K562 (cell line): ENCODE results near the gene PRSS8. TPM values are rescaled to one million over a fixed set of nuclear protein-coding genes. Genes with fewer than 3 reads are reported as not detected.

ENCODE experiments used
- ATAC-seq: fragments of 200-7000 bp; cut with Tn5 transposase; 3 replicates; pipeline ENCODE4 v1.9.1; 2020; ENCODE audit warnings: moderate library complexity
- BruUV-seq: library from RNA; stranded (reverse); fragments of 400-500 nt; replicated peaks from 2 replicates; lab custom pipeline; 2021; lab: Mats Ljungman, UMichigan
- CTCF ChIA-PET: fragments of 300-600 bp; formaldehyde crosslinking; extraction: SDS; loops from one replicate; lab custom pipeline; 2021; ENCODE audit warnings: low intra/inter-chr PET ratio; lab: Yijun Ruan, JAX
- POLR2A ChIA-PET: fragments of 300-600, 350-650 bp; sonication (Branson Sonifier 250); formaldehyde crosslinking; extraction: SDS; loops from one replicate; lab custom pipeline; 2021; ENCODE audit warnings: antibody characterized with exemption, inconsistent platforms; lab: Yijun Ruan, JAX
- DNase-seq, 4 experiments: peaks; one replicate each; pipeline versions ENCODE4 v3.0.0 to v3.0.0-alpha.2; 2011 to 2018; ENCODE audit warnings: low spot score in 3 of 4, mixed read lengths in 3 of 4; ENCODE audit errors: extremely low read depth in 1 of 4
- FAIRE-seq: peaks from 2 replicates; lab custom pipeline; 2011; peaks lifted over from hg19 to GRCh38; lab: Jason Lieb, UNC
- H2AFZ ChIP-seq: 2 replicates; pipeline ENCODE4 v1.6.0; 2011; ENCODE audit warnings: low read depth, low read length, control low read depth, inconsistent platforms
- H3K27ac ChIP-seq: fragments of 200-600 bp; 3 replicates; pipeline ENCODE4 v1.8.0; 2011; ENCODE audit warnings: low read depth, mild to moderate bottlenecking, control low read depth, inconsistent platforms, low read length, moderate library complexity, mixed read lengths; ENCODE audit errors: extremely low read depth
- H3K27me3 ChIP-seq, 2 experiments: fragments of 300-600 bp in 1 of 2; 2 replicates in 1 of 2; 3 replicates in 1 of 2; pipeline versions ENCODE4 v1.6.0 to v1.8.0; 2011; ENCODE audit warnings: inconsistent platforms in 2 of 2, low read length in 2 of 2, mild to moderate bottlenecking in 1 of 2, mixed read lengths in 1 of 2, moderate library complexity in 1 of 2; ENCODE audit not compliant: control insufficient read depth in 2 of 2, insufficient read depth in 2 of 2
- H3K36me3 ChIP-seq: fragments of 300-600 bp; 3 replicates; pipeline ENCODE4 v1.8.0; 2011; ENCODE audit warnings: mild to moderate bottlenecking, low read length, inconsistent platforms; ENCODE audit not compliant: control insufficient read depth, insufficient read depth
- H3K4me1 ChIP-seq, 2 experiments: fragments of 200-600 bp in 1 of 2; replicated peaks in 1 of 2; 2 replicates in 1 of 2; 3 replicates in 1 of 2; pipeline versions ENCODE4 v1.5.1 to v1.8.0; 2011; ENCODE audit warnings: inconsistent platforms in 2 of 2, low read length in 2 of 2, mild to moderate bottlenecking in 1 of 2, mixed read lengths in 1 of 2, moderate library complexity in 1 of 2; ENCODE audit not compliant: control insufficient read depth in 2 of 2, insufficient read depth in 2 of 2
- H3K4me2 ChIP-seq: 2 replicates; pipeline ENCODE4 v1.6.1; 2011; ENCODE audit warnings: low read length, control low read depth, inconsistent platforms, mixed read lengths; ENCODE audit not compliant: insufficient read depth
- H3K4me3 ChIP-seq: fragments of 200-600 bp; sonication (generic), shearing (Covaris generic); 2 replicates; pipeline ENCODE4 v1.5.1; 2016; ENCODE audit warnings: control low read depth, inconsistent platforms
- H3K79me2 ChIP-seq: fragments of 200-600 bp; 3 replicates; pipeline ENCODE4 v1.8.0; 2011; ENCODE audit warnings: low read length, inconsistent platforms; ENCODE audit not compliant: control insufficient read depth, insufficient read depth
- H3K9ac ChIP-seq, 2 experiments: 2 replicates each; pipeline versions ENCODE4 v1.6.0 to v1.6.1; 2011; ENCODE audit warnings: low read depth in 2 of 2, low read length in 2 of 2, control low read depth in 1 of 2, inconsistent platforms in 1 of 2, mild to moderate bottlenecking in 1 of 2, mixed read lengths in 1 of 2; ENCODE audit not compliant: insufficient read depth in 1 of 2
- H3K9me1 ChIP-seq: one replicate; pipeline ENCODE4 v1.6.0; 2011; ENCODE audit warnings: inconsistent platforms, mild to moderate bottlenecking, low read length, moderate library complexity; ENCODE audit not compliant: control insufficient read depth, insufficient read depth
- H3K9me3 ChIP-seq: replicated peaks from 2 replicates; pipeline ENCODE4 v1.5.1; 2011; ENCODE audit warnings: low read depth, low read length, inconsistent platforms; ENCODE audit not compliant: control insufficient read depth, insufficient read depth
- H4K20me1 ChIP-seq: replicated peaks from 2 replicates; pipeline ENCODE4 v1.6.1; 2011; ENCODE audit warnings: low read length, inconsistent platforms, mixed read lengths; ENCODE audit not compliant: control insufficient read depth, insufficient read depth
- OTX1 ChIP-seq: fragments of 450-650 bp; formaldehyde crosslinking; IDR thresholded peaks from 2 replicates; pipeline ENCODE4 v1.4.0; 2022; ENCODE audit warnings: mild to moderate bottlenecking
- SETDB1 ChIP-seq: IDR thresholded peaks from one replicate; pipeline ENCODE4 v1.6.1; 2012; ENCODE audit warnings: low read length, control low read depth, inconsistent platforms
- TFE3 ChIP-seq: fragments of 450-650 bp; formaldehyde crosslinking; IDR thresholded peaks from 2 replicates; pipeline ENCODE4 v1.4.0; 2020; ENCODE audit warnings: mild to moderate bottlenecking, mixed read lengths
- ZC3H4 ChIP-seq: sonication (generic); formaldehyde crosslinking; IDR thresholded peaks from 2 replicates; pipeline ENCODE4 v1.9.0; 2021; ENCODE audit warnings: missing genetic modification reagents, borderline replicate concordance
- ZNF740 ChIP-seq, 3 experiments: fragments of 200-800 bp in 1 of 3; sonication (Bioruptor generic) in 1 of 3; sonication (generic) in 1 of 3; formaldehyde crosslinking in 1 of 3; IDR thresholded peaks; 2 replicates each; pipeline versions ENCODE4 v1.6.1 to v1.8.0; 2016 to 2022; ENCODE audit warnings: mild to moderate bottlenecking in 2 of 3, missing compliant biosample characterization in 2 of 3, missing genetic modification characterization in 2 of 3, missing genetic modification reagents in 1 of 3
- WGBS: fragments of 100-300 bp; shearing (Covaris generic); methylation state at CpG from one replicate; pipeline ENCODE4 v1.1.6; 2016; ENCODE audit warnings: low coverage, mixed read lengths; ENCODE audit not compliant: insufficient coverage; ENCODE audit errors: missing lambda C conversion rate; 5-methylcytosine and 5-hydroxymethylcytosine counted together
- in situ Hi-C: fragments of 300-500 bp; cut with MboI; formaldehyde crosslinking; loops from 4 replicates; pipeline ENCODE4 v1.15.0; 2018; ENCODE audit warnings: inconsistent platforms, mixed read lengths
- intact Hi-C: fragments of 100-400 bp; cut with micrococcal nuclease; formaldehyde crosslinking; loops from 2 replicates; pipeline ENCODE4 v1.14.2; 2022
- polyA plus RNA-seq, 8 experiments: library from polyadenylated mRNA; depleted of rRNA in 4 of 8; stranded (reverse) in 5 of 8; unstranded in 3 of 8; fragments of >200 nt; fragmentation: Nextera tagmentation in 2 of 8; fragmentation: Illumina TruSeq in 1 of 8; extraction: Ambion mirVana in 2 of 8; extraction: Trizol in 1 of 8; gene quantifications; 2 replicates each; pipeline versions ENCODE4 v1.2.1 to v1.2.3, GENCODE V29; 2011 to 2014; ENCODE audit warnings: inconsistent platforms in 1 of 8, missing spikeins in 1 of 8
- total RNA-seq, 7 experiments: library from RNA; depleted of rRNA in 6 of 7; stranded (reverse); fragments of >200 nt in 6 of 7; fragmentation: Illumina TruSeq in 2 of 7; extraction: Trizol in 2 of 7; gene quantifications; 2 replicates each; pipeline versions ENCODE4 v1.2.1 to v1.2.3, GENCODE V29; 2011 to 2021; ENCODE audit warnings: low replicate concordance in 1 of 7

The PRSS8 gene
- total and polyA plus RNA-seq, 9 of the 15 experiments (the other 6 are each of a cell fraction or from before 2014, with no cell fraction given): 0.25 to 3.9 (median 1.3) TPM; not detected in 1

DNA sequence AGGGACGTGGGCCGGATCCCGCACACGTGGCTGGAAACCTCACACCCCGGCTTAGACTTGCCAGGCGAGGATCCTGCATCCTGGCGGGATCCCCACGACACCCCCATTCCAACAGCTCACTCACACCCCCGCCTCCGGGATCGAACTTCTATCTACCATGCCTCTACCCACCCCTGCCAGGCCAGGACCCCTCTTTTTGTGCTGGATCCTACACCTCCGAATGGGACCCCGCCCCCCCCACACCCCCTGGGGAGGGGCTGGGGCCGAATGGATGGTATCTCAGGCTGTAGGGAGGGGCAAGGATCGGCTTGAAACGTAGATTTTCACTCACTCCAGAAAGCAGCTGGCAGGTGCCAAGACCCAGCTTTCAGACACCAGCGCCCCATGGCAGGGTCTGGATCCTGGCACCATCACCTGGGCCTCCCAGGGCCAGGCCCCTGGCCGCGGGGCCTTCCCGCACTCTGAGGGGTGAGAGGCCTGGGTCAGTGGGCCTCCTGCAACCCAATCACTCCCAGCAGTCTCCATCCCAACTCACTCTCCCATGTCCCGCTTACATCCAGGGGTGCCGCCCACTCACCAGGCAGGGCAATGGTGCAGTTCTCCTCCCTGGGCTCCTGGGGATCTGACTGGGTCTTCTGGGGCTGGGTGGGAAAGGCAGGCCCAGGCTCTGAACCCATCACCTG lies 7.6 kb upstream of the PRSS8 start:
- in situ Hi-C loops (no loop called here), intact Hi-C loops (loop anchor here (2.0 to 10.0 kb wide), 4 partner anchors 26 to 158 kb away; partner anchors contain the start of genes BCKDK, HSD3B7, KAT8 and ZNF646)
- no peaks in the 10 kb centered on the region for H3K79me2 ChIP-seq
- no TSS peak for BruUV-seq
- H3K27ac ChIP-seq: no peak overlapping the region
- DNase-seq: peak in 1 of 4 experiments; percentile 4
- no peak for ATAC-seq
- peaks cover 14 to 46% of the 10 kb centered on the region in 2 experiments for H3K4me1 ChIP-seq
- H3K4me2 ChIP-seq: no peak overlapping the region
- H2AFZ ChIP-seq: peak overlapping the region; percentile 92
- no peaks in the 10 kb centered on the region; the same call in 1 of the 2 replicates for H4K20me1 ChIP-seq
- peaks cover 15 to 21% of the 10 kb centered on the region in 2 experiments; a peak in 4 of 5 replicates for H3K27me3 ChIP-seq
- CTCF ChIA-PET: no interaction called here
- POLR2A ChIA-PET: interaction anchor here (0.6 to 3.5 kb wide), 9 partner anchors 9 to 727 kb away, joined by 3 to 39 read pairs (median 4); partner anchors contain the start of genes FUS, KAT8, ZNF646 and ZNF668
- no peaks in the 10 kb centered on the region for H3K9me1 ChIP-seq
- TF ChIP-seq ZC3H4 (0 out of 2 replicates have a peak, but pooled peaks have one; percentile 6), ZNF740 (CRISPR knock-in tag; IDR thresholded peaks at IDR 0.05) (peak; percentile 74), ZNF740 (tag; IDR thresholded peaks at IDR 0.05) (no peak), OTX1 (CRISPR knock-in tag) (no peak), TFE3 (no peak), SETDB1 (no peak)
- H3K9ac ChIP-seq: peak overlapping the region; percentile 58 to 92; a peak in 3 of 4 replicates
- FAIRE-seq: no peak
- H3K9me3 ChIP-seq: no peaks in the 10 kb centered on the region
- no peaks in the 10 kb centered on the region for H3K36me3 ChIP-seq
- WGBS: 77% methylated on average over 11 of the region's 22 CpGs
- no peak overlapping the region for H3K4me3 ChIP-seq
